Fibroblast of villous mesenchyme (primary cell): ENCODE results near the gene ST8SIA6. TPM values are rescaled to one million over a fixed set of nuclear protein-coding genes. Genes with fewer than 3 reads are reported as not detected.
"Not testable (repeated sequence)": the region's sequence is repeated elsewhere in the genome, so short reads cannot be mapped to it uniquely, and the experiment has no call there.

ENCODE experiments used
- DNase-seq: peaks from one replicate; pipeline ENCODE4 v3.0.0-alpha.2; 2010; ENCODE audit warnings: low read depth
- H3K4me3 ChIP-seq: 2 replicates; pipeline ENCODE4 v1.5.1; 2011; ENCODE audit warnings: low read depth, mild to moderate bottlenecking, low read length
- CTCF ChIP-seq: IDR thresholded peaks from 2 replicates; pipeline ENCODE4 v1.5.1; 2012; ENCODE audit warnings: low read depth, mild to moderate bottlenecking, low read length; ENCODE audit not compliant: insufficient read depth
- total RNA-seq: library from RNA; depleted of rRNA; stranded (reverse); fragments of >200 nt; gene quantifications from 2 replicates; pipeline ENCODE4 v1.2.3, GENCODE V29; 2012

ST8SIA6 gene
- not detected in 2 replicates for total RNA-seq

- no peak for TF ChIP-seq CTCF
- H3K4me3 ChIP-seq = peak within 1 kb of the TSS; percentile 46
- DNase-seq = peak; percentile 50
Observed at GRCh38 chr10:17454161-17455014, at the start of gene ST8SIA6. Gene ST8SIA6, minus strand, starts transcription at chr10:17454595. Its CDS starts 340 bp downstream, at chr10:17454255.

DNA sequence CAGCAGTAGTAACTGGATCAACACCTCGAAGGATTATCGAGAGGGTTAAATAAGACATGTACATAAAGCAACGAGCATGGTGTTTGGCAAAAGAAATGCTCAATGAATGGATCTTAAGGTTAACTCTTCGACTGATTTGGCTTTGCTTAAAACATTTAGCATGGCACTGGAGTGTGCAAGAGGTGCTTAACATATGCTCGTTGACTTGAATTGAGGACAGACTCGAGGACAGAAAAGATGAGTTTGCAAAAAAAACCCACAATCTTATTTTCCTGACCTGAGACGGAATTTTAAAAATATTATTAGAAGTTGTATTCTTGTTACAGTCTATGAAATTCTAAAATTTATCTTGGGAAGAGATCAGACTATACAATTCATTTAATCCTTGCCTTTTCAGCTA lies 49.4 kb upstream of the ST8SIA6 start:
- TF ChIP-seq CTCF = no peak
- no peak for DNase-seq
- H3K4me3 ChIP-seq = no peak overlapping the region

DNA sequence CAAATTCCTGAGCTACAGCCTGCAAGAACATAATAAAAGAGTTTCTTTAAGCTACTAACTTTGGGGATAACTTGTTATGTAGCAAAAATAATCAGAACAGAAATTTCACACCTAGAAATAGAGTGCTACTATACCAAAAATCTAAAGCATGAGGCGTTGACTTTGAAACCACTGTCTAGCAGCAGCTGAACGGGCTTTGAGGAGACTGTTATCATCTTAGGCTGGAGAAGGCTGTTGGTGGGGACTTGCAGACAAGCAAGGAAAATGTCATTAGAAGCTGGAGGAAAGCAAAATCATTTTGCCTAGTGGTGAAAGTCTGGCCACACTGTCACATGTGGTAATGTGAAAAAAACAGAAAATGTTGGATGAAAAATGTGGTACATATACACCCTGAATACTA lies 48.4 kb upstream of the ST8SIA6 start:
- no peak for DNase-seq
- H3K4me3 ChIP-seq = no peak overlapping the region
- no peak for TF ChIP-seq CTCF

DNA sequence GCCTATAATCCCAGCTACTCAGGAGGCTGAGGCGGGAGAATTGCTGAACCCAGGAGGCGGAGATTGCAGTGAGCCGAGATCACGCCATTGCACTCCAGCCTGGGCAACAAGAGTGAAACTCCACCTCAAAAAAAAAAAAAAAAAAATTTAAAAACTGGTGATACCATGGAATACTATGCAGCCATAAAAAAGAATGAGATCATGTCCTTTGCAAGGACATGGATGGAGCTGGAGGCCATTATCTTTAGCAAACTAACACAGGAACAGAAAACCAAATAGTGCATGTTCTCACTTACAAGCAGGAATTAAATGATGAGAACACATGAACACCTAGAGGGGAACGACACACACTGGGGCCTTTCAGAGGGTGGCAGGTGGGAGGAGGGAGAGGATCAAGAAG lies 44.6 kb upstream of the ST8SIA6 start:
- not testable (repeated sequence) for H3K4me3 ChIP-seq, DNase-seq

GRCh38 chr10:17497446-17498030 lies 43.1 kb upstream of the ST8SIA6 start:
- no peak overlapping the region for H3K4me3 ChIP-seq
- DNase-seq = no peak
- TF ChIP-seq CTCF = no peak

- TF ChIP-seq CTCF = no peak
- no peak overlapping the region for H3K4me3 ChIP-seq
- DNase-seq = no peak
Observed at GRCh38 chr10:17494626-17495260, 40.3 kb upstream of the ST8SIA6 start.

DNA sequence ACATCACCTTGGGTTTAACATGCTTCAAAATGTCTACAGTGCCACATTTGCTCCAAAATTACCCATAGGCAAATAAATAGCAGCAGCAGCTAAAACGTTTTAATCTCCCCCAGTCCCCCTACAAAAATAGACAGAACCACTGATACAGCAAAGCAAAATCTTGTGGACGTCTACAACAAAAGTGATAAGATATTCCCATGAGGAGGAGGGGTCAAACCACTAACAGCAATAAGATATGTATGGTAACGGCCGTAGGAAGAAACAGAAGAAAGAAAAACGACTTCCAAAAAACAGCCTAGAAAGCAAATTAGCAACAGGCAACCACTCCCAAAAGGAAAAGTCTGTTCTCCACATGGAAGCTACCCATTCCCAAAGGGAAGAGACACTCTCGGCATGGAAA lies 34.5 kb upstream of the ST8SIA6 start:
- no peak for DNase-seq
- no peak for TF ChIP-seq CTCF
- no peak overlapping the region for H3K4me3 ChIP-seq
